Testis (tissue), 2 donors: ENCODE results near the gene DENND2A.

Experiments
- CTCF ChIP-seq, 3 experiments: fragments of 450-650 bp in 2 of 3; fragments of 200-600 bp in 1 of 3; sonication (generic) in 1 of 3; IDR thresholded peaks; one replicate each; pipeline ENCODE4 v1.5.1; 2016 to 2019; ENCODE audit warnings: antibody characterized with exemption in 3 of 3, mild to moderate bottlenecking in 2 of 3, moderate library complexity in 1 of 3
- POLR2A ChIP-seq: fragments of 450-650 bp; IDR thresholded peaks from one replicate; pipeline ENCODE4 v1.6.1; 2017; ENCODE audit warnings: antibody characterized with exemption, mild to moderate bottlenecking, moderate library complexity

DNA sequence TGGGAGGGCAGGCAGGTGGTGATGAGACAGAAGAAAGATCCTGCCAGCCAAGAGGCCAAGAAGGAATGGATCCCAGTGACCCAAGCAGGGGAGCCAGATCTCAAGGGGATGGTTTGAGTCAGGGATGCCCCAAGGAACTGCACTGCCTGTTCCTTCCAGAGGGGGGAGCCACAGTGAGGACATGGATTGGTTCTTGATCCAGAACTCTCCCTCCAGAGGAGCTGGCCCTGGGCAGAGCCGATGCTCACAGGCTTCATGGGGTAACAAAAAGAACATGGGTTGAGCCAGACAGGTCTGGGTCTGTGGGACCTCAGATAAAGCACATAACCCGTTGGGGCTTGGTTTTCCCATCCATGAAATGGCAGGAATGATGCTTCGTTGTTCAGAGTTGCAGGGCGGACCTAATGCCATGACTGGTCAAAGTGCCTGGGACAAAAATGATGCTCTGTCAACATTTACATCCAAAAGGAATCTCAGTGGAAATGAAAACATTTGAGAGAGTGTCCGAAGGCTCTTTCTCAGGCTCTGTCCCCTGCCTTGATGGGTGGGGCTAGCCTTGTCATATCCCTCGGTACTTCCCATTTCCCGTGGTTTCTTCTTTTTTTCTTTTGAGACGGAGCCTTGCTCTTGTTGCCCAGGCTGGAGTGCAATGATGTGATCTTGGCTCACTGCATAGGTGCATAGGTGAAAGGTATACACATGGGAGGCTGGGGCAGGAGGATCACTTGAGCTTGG lies 4.7 kb upstream of the DENND2A start:
- TF ChIP-seq CTCF (IDR thresholded peaks at IDR 0.05) (no peak), POLR2A (no peak)
